Upper lobe of left lung (tissue), 6 donors: ENCODE data around the gene KIRREL3. TPM values are rescaled to one million over a fixed set of nuclear protein-coding genes. Genes with fewer than 3 reads are reported as not detected.

Experiments
- ATAC-seq, 2 donors: fragments of 200-7000 bp; cut with Tn5 transposase; one replicate each; pipeline ENCODE4 v1.9.1; 2022; ENCODE audit warnings: mild to moderate bottlenecking in 2 of 2, moderate library complexity in 2 of 2; ENCODE audit not compliant: low FRiP score in 2 of 2
- DNase-seq, 2 donors: peaks; one replicate each; pipeline ENCODE4 v3.0.0-alpha.2; 2019 to 2020
- H3K27ac ChIP-seq, 4 donors: fragments of 200-600 bp; sonication (generic); one replicate each; pipeline ENCODE4 v1.5.1; 2016 to 2019
- H3K27me3 ChIP-seq, 4 donors: fragments of 200-600 bp; sonication (generic); one replicate each; pipeline ENCODE4 v1.5.1; 2017 to 2019
- H3K36me3 ChIP-seq, 4 donors: fragments of 200-600 bp; sonication (generic); one replicate each; pipeline ENCODE4 v1.5.1; 2016 to 2019
- H3K4me1 ChIP-seq, 4 donors: fragments of 200-600 bp; sonication (generic); one replicate each; pipeline ENCODE4 v1.5.1; 2018 to 2019
- H3K4me3 ChIP-seq, 4 donors: fragments of 200-600 bp; sonication (generic); one replicate each; pipeline ENCODE4 v1.5.1; 2017 to 2019; ENCODE audit warnings: mild to moderate bottlenecking in 2 of 4, moderate library complexity in 1 of 4
- H3K9me3 ChIP-seq, 4 donors: fragments of 200-600 bp; sonication (generic); one replicate each; pipeline ENCODE4 v1.5.1; 2018 to 2019
- EP300 ChIP-seq, 4 donors: sonication (generic); formaldehyde crosslinking; IDR thresholded peaks; one replicate each; pipeline ENCODE4 v1.5.1; 2017; ENCODE audit warnings: antibody characterized with exemption in 4 of 4, control low read depth in 2 of 4
- POLR2A ChIP-seq, 4 donors: fragments of 450-650 bp; IDR thresholded peaks; one replicate each; pipeline ENCODE4 v1.5.1; 2016 to 2017; ENCODE audit warnings: antibody characterized with exemption in 4 of 4, mild to moderate bottlenecking in 2 of 4
- POLR2AphosphoS5 ChIP-seq, 2 donors: sonication (generic); formaldehyde crosslinking; IDR thresholded peaks; one replicate each; pipeline ENCODE4 v1.5.1; 2017; ENCODE audit warnings: antibody characterized with exemption in 2 of 2
- WGBS, 2 donors: methylation state at CpG; one replicate each; pipeline ENCODE4 v1.1.5; 2017 to 2018; 5-methylcytosine and 5-hydroxymethylcytosine counted together
- total RNA-seq, 6 donors: library from RNA; depleted of rRNA in 4 of 6; stranded (reverse); fragments of >200 nt in 4 of 6; gene quantifications; one replicate each; pipeline versions ENCODE4 v1.1.0 to v1.2.1, GENCODE V29; 2016 to 2021
- TF ChIP-seq, protein P1 (sequence below), 6 experiments: fragments of 450-650 bp in 4 of 6; fragments of 200-600 bp in 2 of 6; sonication (generic) in 2 of 6; IDR thresholded peaks; one replicate each; pipeline ENCODE4 v1.5.1; 2016 to 2019; ENCODE audit warnings: antibody characterized with exemption in 6 of 6
- donor health status: DM: no; HTN: no; CAD: no; lungs with moderate emphysema.
- donor health status: DM: no; HTN: yes; CAD: no; lungs with severe emphysema.

Gene KIRREL3
- total RNA-seq, 6 donors from 2014 or later, result 0.22 to 0.24 TPM; not detected in 4

DNA sequence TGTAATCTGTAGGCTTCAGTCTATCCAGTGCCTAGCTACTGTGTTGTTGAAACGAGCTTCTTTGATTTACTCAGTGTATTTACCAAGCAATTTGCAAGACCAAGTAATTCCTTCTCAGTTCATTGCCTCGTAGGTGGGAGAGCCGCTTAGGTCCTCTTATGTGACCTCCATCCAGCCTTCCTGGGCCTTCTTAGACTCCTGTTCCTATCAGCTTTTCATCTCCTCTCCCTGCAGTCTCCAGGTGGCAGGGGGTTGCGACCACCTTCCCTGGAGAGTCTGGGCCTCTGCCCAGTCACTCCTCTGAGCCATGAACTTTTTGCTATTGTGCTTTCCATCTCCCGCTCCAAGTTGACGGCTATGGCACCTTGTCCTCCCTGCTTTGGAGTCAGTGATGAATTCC, 251.8 kb downstream of the KIRREL3 start:
- H3K9me3 ChIP-seq, result no peaks in the 10 kb centered on the region
- H3K27ac ChIP-seq, result peak overlapping the region in 2 of 4 donors; percentile 26 to 48
- no peaks in the 10 kb centered on the region for H3K36me3 ChIP-seq
- ATAC-seq (no peak), DNase-seq (no peak)
- TF ChIP-seq POLR2A (IDR thresholded peaks at IDR 0.05) (no peak), POLR2AphosphoS5 (IDR thresholded peaks at IDR 0.05) (no peak)
- TF ChIP-seq, protein P1, sequence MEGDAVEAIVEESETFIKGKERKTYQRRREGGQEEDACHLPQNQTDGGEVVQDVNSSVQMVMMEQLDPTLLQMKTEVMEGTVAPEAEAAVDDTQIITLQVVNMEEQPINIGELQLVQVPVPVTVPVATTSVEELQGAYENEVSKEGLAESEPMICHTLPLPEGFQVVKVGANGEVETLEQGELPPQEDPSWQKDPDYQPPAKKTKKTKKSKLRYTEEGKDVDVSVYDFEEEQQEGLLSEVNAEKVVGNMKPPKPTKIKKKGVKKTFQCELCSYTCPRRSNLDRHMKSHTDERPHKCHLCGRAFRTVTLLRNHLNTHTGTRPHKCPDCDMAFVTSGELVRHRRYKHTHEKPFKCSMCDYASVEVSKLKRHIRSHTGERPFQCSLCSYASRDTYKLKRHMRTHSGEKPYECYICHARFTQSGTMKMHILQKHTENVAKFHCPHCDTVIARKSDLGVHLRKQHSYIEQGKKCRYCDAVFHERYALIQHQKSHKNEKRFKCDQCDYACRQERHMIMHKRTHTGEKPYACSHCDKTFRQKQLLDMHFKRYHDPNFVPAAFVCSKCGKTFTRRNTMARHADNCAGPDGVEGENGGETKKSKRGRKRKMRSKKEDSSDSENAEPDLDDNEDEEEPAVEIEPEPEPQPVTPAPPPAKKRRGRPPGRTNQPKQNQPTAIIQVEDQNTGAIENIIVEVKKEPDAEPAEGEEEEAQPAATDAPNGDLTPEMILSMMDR (IDR thresholded peaks at IDR 0.05), result no peak
- no peak overlapping the region for H3K4me3 ChIP-seq
- WGBS, 2 donors, result 65 to 77% methylated on average over 6 of the region's 6 CpGs
- peaks cover 4 to 13% (median 9%) of the 10 kb centered on the region in 4 donors for H3K4me1 ChIP-seq
- H3K27me3 ChIP-seq, result no peaks in the 10 kb centered on the region

DNA sequence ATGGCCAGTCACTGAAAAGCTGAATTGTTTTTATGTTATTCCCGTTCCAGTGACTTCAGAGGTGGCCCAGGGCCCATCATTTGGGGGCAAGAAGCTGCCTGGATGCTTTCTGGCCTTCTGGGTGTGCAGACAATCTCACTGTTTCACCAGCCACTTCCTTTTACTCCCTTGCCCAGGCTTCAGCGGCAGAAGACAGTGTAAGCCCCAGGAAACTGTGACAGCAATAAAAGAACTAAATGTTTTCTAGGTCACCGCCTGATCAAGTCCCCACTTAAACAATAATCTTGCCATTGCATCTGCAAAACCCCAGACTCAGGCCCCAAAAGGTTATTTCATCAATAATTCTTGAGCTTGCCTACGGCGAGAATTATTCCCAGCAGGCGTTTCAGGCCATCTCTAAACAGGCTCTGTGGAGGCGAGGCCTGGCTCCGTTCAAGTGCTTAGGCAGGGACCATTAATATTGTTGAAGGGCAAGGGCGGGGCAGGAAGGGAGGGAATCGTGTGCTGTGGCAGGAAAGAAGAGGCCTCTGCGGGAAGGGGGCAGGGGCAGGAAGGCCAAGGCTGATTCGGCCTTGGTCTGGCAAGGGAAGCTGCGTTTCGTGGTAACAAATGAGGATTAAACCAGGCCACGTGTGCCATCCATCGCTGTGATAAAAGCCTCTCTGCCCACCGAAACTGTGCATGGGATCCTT, 252.3 kb downstream of the KIRREL3 start:
- H3K27me3 ChIP-seq, result no peaks in the 10 kb centered on the region
- ATAC-seq (peak in 1 of 2 donors; percentile 64), DNase-seq (peak in 1 of 2 donors; percentile 57)
- no peaks in the 10 kb centered on the region for H3K9me3 ChIP-seq
- peak in 1 of 2 donors; percentile 49 for TF ChIP-seq POLR2AphosphoS5 (IDR thresholded peaks at IDR 0.05)
- TF ChIP-seq, protein P1 (IDR thresholded peaks at IDR 0.05), result no peak
- TF ChIP-seq POLR2A (IDR thresholded peaks at IDR 0.05), result no peak
- TF ChIP-seq EP300 (IDR thresholded peaks at IDR 0.05), result no peak
- no peaks in the 10 kb centered on the region for H3K36me3 ChIP-seq
- no peak overlapping the region for H3K4me3 ChIP-seq
- H3K27ac ChIP-seq, result peak overlapping the region in 3 of 4 donors; percentile 26 to 73 (median 48)
- 35 to 43% methylated on average over 16 to 17 of the region's 17 CpGs for WGBS, 2 donors
- peaks cover 4 to 13% (median 9%) of the 10 kb centered on the region in 4 donors for H3K4me1 ChIP-seq

DNA sequence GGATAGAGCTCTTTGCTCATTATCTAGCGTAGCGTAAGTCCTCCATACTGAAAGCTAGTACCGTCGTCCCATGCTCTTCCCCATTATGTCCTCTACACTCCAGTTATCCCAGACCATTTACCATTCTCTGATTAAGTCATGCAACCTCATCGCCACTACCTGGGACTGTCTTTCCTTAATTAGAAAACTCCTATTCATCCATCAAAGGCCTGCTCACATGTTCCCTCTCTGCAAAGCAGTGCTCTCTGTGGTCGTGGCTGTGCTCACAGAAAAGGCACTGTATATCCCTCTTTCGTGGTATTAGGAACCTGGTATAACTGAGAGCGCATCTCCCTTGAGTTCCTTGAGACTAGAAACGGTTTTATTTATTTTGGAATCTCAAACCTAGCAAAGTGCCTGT, 253.3 kb downstream of the KIRREL3 start:
- H3K4me3 ChIP-seq, result no peak overlapping the region
- DNase-seq (no peak), ATAC-seq (no peak)
- H3K27me3 ChIP-seq, result no peaks in the 10 kb centered on the region
- no peaks in the 10 kb centered on the region for H3K36me3 ChIP-seq
- no peaks in the 10 kb centered on the region for H3K9me3 ChIP-seq
- H3K4me1 ChIP-seq, result peaks cover 4 to 13% (median 9%) of the 10 kb centered on the region in 4 donors
- 88 to 94% methylated on average over 9 of the region's 9 CpGs for WGBS, 2 donors
- TF ChIP-seq POLR2AphosphoS5 (IDR thresholded peaks at IDR 0.05) (no peak), EP300 (IDR thresholded peaks at IDR 0.05) (no peak), POLR2A (IDR thresholded peaks at IDR 0.05) (no peak)
- TF ChIP-seq, protein P1 (IDR thresholded peaks at IDR 0.05), result no peak
- peak overlapping the region in 1 of 4 donors; percentile 73 for H3K27ac ChIP-seq

DNA sequence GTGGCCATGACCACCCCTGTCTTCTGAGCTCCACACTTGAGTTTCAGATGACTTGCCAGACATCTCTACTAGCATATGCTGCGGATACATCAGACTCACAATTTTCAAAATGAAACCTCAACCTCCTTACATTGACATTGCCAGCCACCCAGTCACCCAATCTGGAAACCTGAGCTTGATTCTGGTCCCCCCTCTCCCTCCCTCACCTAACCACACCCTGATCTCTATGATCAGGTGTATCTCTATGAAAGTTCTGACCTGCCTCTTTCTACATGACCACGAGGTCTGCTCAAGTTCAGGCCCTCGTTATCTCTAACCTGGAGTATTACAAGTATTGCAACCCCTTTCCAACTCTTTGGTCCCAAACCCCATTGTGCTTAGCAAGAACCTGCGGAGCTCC, 254.1 kb downstream of the KIRREL3 start:
- ATAC-seq, result no peak
- H3K4me3 ChIP-seq, result no peak overlapping the region
- H3K9me3 ChIP-seq, result no peaks in the 10 kb centered on the region
- no peaks in the 10 kb centered on the region for H3K27me3 ChIP-seq
- WGBS, 2 donors, result 85 to 98% methylated on average over 4 of the region's 4 CpGs
- no peak overlapping the region for H3K27ac ChIP-seq
- no peak for TF ChIP-seq EP300 (IDR thresholded peaks at IDR 0.05)
- TF ChIP-seq POLR2AphosphoS5 (IDR thresholded peaks at IDR 0.05), result no peak
- TF ChIP-seq, protein P1 (IDR thresholded peaks at IDR 0.05), result no peak
- TF ChIP-seq POLR2A (IDR thresholded peaks at IDR 0.05), result no peak
- peaks cover 4 to 13% (median 9%) of the 10 kb centered on the region in 4 donors for H3K4me1 ChIP-seq
- no peaks in the 10 kb centered on the region for H3K36me3 ChIP-seq
- DNase-seq, result no peak

DNA sequence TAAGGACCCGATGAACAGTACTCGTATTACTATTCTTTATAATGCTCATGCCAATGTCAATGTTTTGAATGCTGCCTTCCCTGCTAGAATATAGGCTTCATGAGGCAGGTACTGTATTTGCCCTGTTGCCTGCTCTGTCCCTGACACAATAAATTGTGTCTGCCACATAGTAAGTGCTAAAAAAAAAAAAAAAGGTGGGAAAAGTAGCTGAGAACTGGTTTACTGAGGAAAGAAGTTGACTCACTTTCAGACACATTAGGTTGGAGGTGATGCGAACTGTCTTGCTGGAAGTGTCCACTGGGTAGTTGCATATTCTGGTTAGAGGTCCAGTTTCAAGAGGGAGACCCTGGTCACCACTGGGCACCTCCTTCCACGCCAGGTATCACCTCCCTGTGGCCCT, 255.9 kb downstream of the KIRREL3 start:
- Histone ChIP-seq H3K27ac (no peak overlapping the region), H3K4me3 (no peak overlapping the region), H3K36me3 (no peaks in the 10 kb centered on the region), H3K9me3 (no peaks in the 10 kb centered on the region), H3K4me1 (peaks cover 4 to 13% (median 9%) of the 10 kb centered on the region in 4 donors), H3K27me3 (no peaks in the 10 kb centered on the region)
- no peak for TF ChIP-seq POLR2A (IDR thresholded peaks at IDR 0.05)
- DNase-seq, result no peak
- ATAC-seq, result no peak
- WGBS, 2 donors, result 91 to 97% methylated on average over 4 of the region's 4 CpGs
